Measurements from ENCODE around the gene THRAP3.

The THRAP3 gene

GRCh38 chr1:36351227-36351977, 127.2 kb downstream of the THRAP3 start:
- peak; percentile 86 for DNase-seq (ENCODE audit: low read depth)

- DNase-seq (ENCODE audit: low read depth), result no peak
Observed at GRCh38 chr1:36352125-36352909, 128.1 kb downstream of the THRAP3 start.

GRCh38 chr1:36352910-36353878, 129.0 kb downstream of the THRAP3 start:
- DNase-seq (ENCODE audit: low read depth), result peak; percentile 70

GRCh38 chr1:36354486-36354885, 130.2 kb downstream of the THRAP3 start:
- DNase-seq (ENCODE audit: low read depth), result no peak

All from amniotic epithelial cell (primary cell).